ENCODE measurements around the gene PPIG.
"Not testable (repeated sequence)": the region's sequence is repeated elsewhere in the genome, so short reads cannot be mapped to it uniquely, and the experiment has no call there.

DNA sequence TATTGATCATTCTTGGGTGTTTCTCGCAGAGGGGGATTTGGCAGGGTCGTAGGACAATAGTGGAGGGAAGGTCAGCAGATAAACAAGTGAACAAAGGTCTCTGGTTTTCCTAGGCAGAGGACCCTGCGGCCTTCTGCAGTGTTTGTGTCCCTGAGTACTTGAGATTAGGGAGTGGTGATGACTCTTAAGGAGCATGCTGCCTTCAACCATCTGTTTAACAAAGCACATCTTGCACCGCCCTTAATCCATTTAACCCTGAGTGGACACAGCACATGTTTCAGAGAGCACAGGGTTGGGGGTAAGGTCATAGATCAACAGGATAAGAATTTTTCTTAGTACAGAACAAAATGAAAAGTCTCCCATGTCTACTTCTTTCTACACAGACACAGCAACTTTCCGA, 9.6 kb upstream of the PPIG start:
- TF ChIP-seq, protein P1, sequence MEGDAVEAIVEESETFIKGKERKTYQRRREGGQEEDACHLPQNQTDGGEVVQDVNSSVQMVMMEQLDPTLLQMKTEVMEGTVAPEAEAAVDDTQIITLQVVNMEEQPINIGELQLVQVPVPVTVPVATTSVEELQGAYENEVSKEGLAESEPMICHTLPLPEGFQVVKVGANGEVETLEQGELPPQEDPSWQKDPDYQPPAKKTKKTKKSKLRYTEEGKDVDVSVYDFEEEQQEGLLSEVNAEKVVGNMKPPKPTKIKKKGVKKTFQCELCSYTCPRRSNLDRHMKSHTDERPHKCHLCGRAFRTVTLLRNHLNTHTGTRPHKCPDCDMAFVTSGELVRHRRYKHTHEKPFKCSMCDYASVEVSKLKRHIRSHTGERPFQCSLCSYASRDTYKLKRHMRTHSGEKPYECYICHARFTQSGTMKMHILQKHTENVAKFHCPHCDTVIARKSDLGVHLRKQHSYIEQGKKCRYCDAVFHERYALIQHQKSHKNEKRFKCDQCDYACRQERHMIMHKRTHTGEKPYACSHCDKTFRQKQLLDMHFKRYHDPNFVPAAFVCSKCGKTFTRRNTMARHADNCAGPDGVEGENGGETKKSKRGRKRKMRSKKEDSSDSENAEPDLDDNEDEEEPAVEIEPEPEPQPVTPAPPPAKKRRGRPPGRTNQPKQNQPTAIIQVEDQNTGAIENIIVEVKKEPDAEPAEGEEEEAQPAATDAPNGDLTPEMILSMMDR (conservative IDR thresholded peaks at IDR 0.05 in 1 of 2, IDR thresholded peaks at IDR 0.05 in 1 of 2; ENCODE audit: extremely low read depth in 1 of 2, insufficient read depth in 1 of 2, low read depth in 1 of 2, low read length in 2 of 2) = not testable (repeated sequence)
- not testable (repeated sequence) for TF ChIP-seq EZH2 (IDR thresholded peaks at IDR 0.05; ENCODE audit: borderline replicate concordance, low read length)

Data from mammary epithelial cell (primary cell).